Measurements from ENCODE around the gene USP22.

DNA sequence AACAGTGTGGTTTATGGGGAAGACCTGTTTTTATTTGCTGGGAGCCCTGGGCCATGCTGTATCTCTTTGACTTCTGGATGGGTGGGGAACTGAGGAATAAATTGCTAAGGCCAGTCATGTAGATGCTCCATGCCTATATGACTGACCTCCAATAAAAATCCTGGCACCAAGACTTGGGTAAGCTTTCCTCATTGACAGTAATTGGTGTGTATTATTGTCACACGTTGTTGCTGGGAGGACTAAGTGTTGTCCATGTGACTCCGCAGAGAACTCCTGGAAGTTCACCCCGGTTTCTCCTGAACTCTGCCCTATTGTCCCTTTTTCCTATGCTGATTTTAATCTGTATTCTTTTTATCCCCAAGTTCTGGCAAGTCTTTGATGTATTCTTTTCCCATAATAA is 33.4 kb upstream of the USP22 start:
- TF ChIP-seq, protein P1, sequence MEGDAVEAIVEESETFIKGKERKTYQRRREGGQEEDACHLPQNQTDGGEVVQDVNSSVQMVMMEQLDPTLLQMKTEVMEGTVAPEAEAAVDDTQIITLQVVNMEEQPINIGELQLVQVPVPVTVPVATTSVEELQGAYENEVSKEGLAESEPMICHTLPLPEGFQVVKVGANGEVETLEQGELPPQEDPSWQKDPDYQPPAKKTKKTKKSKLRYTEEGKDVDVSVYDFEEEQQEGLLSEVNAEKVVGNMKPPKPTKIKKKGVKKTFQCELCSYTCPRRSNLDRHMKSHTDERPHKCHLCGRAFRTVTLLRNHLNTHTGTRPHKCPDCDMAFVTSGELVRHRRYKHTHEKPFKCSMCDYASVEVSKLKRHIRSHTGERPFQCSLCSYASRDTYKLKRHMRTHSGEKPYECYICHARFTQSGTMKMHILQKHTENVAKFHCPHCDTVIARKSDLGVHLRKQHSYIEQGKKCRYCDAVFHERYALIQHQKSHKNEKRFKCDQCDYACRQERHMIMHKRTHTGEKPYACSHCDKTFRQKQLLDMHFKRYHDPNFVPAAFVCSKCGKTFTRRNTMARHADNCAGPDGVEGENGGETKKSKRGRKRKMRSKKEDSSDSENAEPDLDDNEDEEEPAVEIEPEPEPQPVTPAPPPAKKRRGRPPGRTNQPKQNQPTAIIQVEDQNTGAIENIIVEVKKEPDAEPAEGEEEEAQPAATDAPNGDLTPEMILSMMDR (IDR thresholded peaks at IDR 0.05), result no peak
- TF ChIP-seq ZFX (IDR thresholded peaks at IDR 0.05; ENCODE audit: borderline replicate concordance), result no peak

All from 22Rv1 (cell line).